Activated naive CD4-positive, alpha-beta T cell treated with anti-CD3 and anti-CD28 coated beads, Interleukin-2, amount 10 ng/mL, durations not matched to agents 7 days and 5 days (primary cell): ENCODE results near the gene HGF.

Experiments used
- CTCF ChIA-PET: fragments of 350-600 bp; sonication (Branson Sonifier 250); formaldehyde crosslinking; loops from one replicate; lab custom pipeline; 2021; ENCODE audit warnings: antibody characterized with exemption; lab: Charles Lee
- DNase-seq: peaks from one replicate; pipeline ENCODE4 v3.0.0-alpha.2; 2020
- H3K27ac Mint-ChIP-seq: one replicate; pipeline ENCODE4 v1.8.0; 2021; ENCODE audit warnings: mild to moderate bottlenecking, moderate library complexity, mixed read lengths
- H3K27me3 Mint-ChIP-seq: one replicate; pipeline ENCODE4 v1.8.0; 2021; ENCODE audit warnings: mild to moderate bottlenecking, mixed read lengths
- H3K36me3 Mint-ChIP-seq: one replicate; pipeline ENCODE4 v1.8.0; 2021; ENCODE audit warnings: mixed read lengths
- H3K4me1 Mint-ChIP-seq: one replicate; pipeline ENCODE4 v1.8.0; 2021; ENCODE audit warnings: mixed read lengths
- H3K4me3 Mint-ChIP-seq: one replicate; pipeline ENCODE4 v1.8.0; 2021; ENCODE audit warnings: mild to moderate bottlenecking, moderate library complexity, mixed read lengths
- H3K9me3 Mint-ChIP-seq: one replicate; pipeline ENCODE4 v1.8.0; 2021; ENCODE audit warnings: mixed read lengths

Gene HGF

GRCh38 chr7:81690688-81691087 lies 79.2 kb downstream of the HGF start:
- Mint-ChIP-seq H3K27ac (no peak overlapping the region), H3K9me3 (no peaks in the 10 kb centered on the region), H3K27me3 (no peaks in the 10 kb centered on the region), H3K4me1 (no peaks in the 10 kb centered on the region), H3K4me3 (no peak overlapping the region), H3K36me3 (no peaks in the 10 kb centered on the region)
- CTCF ChIA-PET: no interaction called here
- DNase-seq: no peak

- H3K27me3 Mint-ChIP-seq: no peaks in the 10 kb centered on the region
- no peaks in the 10 kb centered on the region for H3K4me1 Mint-ChIP-seq
- peaks cover under 1% of the 10 kb centered on the region for H3K9me3 Mint-ChIP-seq
- CTCF ChIA-PET: no interaction called here
- no peak for DNase-seq
- no peak overlapping the region for H3K27ac Mint-ChIP-seq
- no peak overlapping the region for H3K4me3 Mint-ChIP-seq
- H3K36me3 Mint-ChIP-seq: no peaks in the 10 kb centered on the region
Measured at GRCh38 chr7:81690251-81690650, 79.6 kb downstream of the HGF start.

DNA sequence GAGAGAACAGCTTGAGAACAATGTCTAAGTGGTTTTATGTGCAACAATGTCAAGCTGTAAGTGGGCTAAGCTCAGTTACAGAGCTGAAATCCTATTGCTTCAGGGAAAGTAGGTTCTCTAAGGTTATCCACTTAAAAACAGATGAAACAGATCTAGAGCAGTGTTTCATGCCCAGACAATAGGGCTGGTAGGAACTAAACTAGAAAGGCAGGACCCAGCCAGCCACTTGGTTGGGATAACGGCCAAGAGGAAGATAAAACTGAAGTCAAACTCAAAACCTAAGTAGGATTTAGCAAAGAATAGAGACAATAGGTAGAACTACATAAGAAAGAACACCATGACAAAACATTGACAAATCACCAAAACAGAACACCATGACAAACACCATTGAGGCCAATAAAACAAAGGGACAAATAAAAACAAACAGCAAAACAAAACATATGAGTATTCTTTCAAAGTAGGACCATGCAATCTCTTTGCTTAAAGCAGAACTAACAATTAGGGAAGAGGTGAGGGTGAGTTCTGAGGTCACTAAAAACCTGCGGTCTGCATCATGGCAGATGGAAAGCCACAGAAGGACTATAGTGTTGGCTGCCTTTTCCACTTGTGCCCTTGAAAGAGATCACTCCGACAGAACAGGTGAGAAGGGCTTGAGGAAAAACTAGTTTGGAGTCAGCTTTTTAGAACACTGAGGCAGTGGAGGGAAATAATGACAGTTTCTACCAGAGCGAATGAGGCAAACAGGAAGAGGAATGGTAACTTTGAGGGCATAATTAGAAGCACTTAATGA lies 81.0 kb downstream of the HGF start:
- no peak for DNase-seq
- Mint-ChIP-seq H3K27ac (no peak overlapping the region), H3K4me1 (no peaks in the 10 kb centered on the region), H3K36me3 (no peaks in the 10 kb centered on the region), H3K27me3 (no peaks in the 10 kb centered on the region), H3K4me3 (no peak overlapping the region), H3K9me3 (peaks cover 2% of the 10 kb centered on the region)
- CTCF ChIA-PET: no interaction called here

- no peaks in the 10 kb centered on the region for H3K36me3 Mint-ChIP-seq
- H3K27ac Mint-ChIP-seq: no peak overlapping the region
- DNase-seq: no peak
- peaks cover 2% of the 10 kb centered on the region for H3K9me3 Mint-ChIP-seq
- no peak overlapping the region for H3K4me3 Mint-ChIP-seq
- CTCF ChIA-PET: no interaction called here
- H3K4me1 Mint-ChIP-seq: no peaks in the 10 kb centered on the region
- no peaks in the 10 kb centered on the region for H3K27me3 Mint-ChIP-seq
Measured at GRCh38 chr7:81687062-81687461, 82.8 kb downstream of the HGF start.

DNA sequence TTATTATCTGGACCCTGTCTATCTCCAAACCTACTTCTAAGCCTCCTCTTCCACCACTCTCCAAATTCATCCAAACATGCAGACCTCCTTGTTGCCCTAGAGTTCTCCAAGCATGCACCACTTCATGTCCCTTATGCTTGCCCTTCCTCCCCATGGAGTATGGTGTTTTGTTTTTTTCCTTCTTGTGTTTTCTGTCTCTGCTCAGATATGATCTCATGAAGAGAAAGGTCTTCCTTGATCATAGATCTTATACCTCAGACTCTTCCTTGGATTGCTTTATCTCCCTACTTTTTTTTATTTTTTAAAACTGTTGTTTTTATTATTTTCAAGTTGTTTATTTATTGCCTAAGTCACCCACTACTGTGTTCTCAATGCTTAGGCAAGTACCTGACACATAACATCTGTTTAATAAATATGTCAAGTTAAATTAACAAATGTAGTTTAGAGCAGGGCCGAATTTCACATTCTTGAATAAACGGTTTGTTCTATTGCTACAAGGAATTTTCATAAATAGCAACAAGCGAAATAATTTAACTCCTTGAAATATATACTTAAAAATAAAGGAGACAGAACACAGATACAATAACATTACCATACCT lies 84.5 kb downstream of the HGF start:
- DNase-seq: no peak

GRCh38 chr7:81684514-81685269 lies 85.2 kb downstream of the HGF start:
- Mint-ChIP-seq H3K9me3 (peaks cover 2% of the 10 kb centered on the region), H3K27ac (no peak overlapping the region), H3K4me3 (no peak overlapping the region), H3K27me3 (no peaks in the 10 kb centered on the region), H3K36me3 (no peaks in the 10 kb centered on the region), H3K4me1 (no peaks in the 10 kb centered on the region)
- no peak for DNase-seq
- CTCF ChIA-PET: no interaction called here

More for the DNA sequence above, 84.5 kb downstream of the HGF start:
- no peaks in the 10 kb centered on the region for H3K36me3 Mint-ChIP-seq
- H3K9me3 Mint-ChIP-seq: peaks cover 2% of the 10 kb centered on the region
- no peak overlapping the region for H3K4me3 Mint-ChIP-seq
- no peak overlapping the region for H3K27ac Mint-ChIP-seq
- no peaks in the 10 kb centered on the region for H3K4me1 Mint-ChIP-seq
- no peaks in the 10 kb centered on the region for H3K27me3 Mint-ChIP-seq
- CTCF ChIA-PET: no interaction called here

- DNase-seq: no peak
- Mint-ChIP-seq H3K36me3 (no peaks in the 10 kb centered on the region), H3K27ac (no peak overlapping the region), H3K27me3 (no peaks in the 10 kb centered on the region), H3K4me1 (no peaks in the 10 kb centered on the region), H3K4me3 (no peak overlapping the region), H3K9me3 (peaks cover 2% of the 10 kb centered on the region)
- CTCF ChIA-PET: no interaction called here
Measured at GRCh38 chr7:81684033-81684432, 85.8 kb downstream of the HGF start.

GRCh38 chr7:81682873-81683272 lies 87.0 kb downstream of the HGF start:
- Mint-ChIP-seq H3K27ac (no peak overlapping the region), H3K9me3 (peaks cover 2% of the 10 kb centered on the region), H3K4me1 (no peaks in the 10 kb centered on the region), H3K4me3 (no peak overlapping the region), H3K27me3 (no peaks in the 10 kb centered on the region), H3K36me3 (no peaks in the 10 kb centered on the region)
- CTCF ChIA-PET: no interaction called here
- no peak for DNase-seq

DNA sequence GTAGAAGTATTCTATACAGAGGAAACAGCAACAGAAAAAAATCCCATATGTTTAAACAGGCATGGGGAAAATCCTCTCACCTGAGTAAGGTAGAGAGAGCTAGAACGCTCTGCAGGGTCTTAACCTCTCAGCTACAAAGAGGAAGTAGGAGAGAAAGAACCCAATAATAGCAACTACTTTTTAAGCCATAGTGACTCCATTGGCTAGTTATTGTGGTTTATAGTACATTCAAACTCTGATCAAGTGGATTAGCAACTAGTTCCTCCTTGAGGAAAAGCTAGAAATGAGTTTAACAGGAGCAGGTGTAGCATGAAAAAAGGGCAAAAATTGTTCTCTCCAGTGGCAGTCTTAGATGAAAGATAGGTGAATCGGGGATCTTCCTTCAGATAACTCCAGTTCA lies 89.7 kb downstream of the HGF start:
- CTCF ChIA-PET: no interaction called here
- Mint-ChIP-seq H3K9me3 (no peaks in the 10 kb centered on the region), H3K27me3 (no peaks in the 10 kb centered on the region), H3K4me3 (no peak overlapping the region), H3K27ac (no peak overlapping the region), H3K36me3 (no peaks in the 10 kb centered on the region), H3K4me1 (no peaks in the 10 kb centered on the region)
- DNase-seq: no peak

DNA sequence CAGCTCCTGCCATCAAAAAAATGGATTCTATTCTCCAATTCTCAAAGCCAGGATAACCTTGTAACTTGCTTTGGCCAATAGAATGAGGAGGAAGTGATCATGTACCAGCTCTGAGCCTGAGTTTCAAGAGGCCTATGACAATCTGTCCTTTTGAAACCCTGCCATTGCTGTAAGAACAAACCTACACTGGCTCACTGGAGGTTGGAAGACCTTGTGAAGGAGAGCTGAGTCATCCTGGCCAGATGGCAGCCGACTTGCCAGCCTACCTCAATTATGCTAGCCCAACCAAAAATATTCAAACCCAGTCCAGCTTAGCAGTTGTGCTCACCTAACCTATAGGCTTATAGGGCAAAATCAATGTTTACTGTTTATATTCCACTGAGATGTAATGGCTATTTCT lies 93.0 kb downstream of the HGF start:
- no peaks in the 10 kb centered on the region for H3K4me1 Mint-ChIP-seq

GRCh38 chr7:81676105-81676811 lies 93.6 kb downstream of the HGF start:
- Mint-ChIP-seq H3K27ac (no peak overlapping the region), H3K27me3 (no peaks in the 10 kb centered on the region), H3K4me3 (no peak overlapping the region), H3K4me1 (no peaks in the 10 kb centered on the region), H3K9me3 (no peaks in the 10 kb centered on the region), H3K36me3 (no peaks in the 10 kb centered on the region)
- CTCF ChIA-PET: no interaction called here
- no peak for DNase-seq

More for the DNA sequence above, 93.0 kb downstream of the HGF start:
- DNase-seq: no peak
- Mint-ChIP-seq H3K27me3 (no peaks in the 10 kb centered on the region), H3K9me3 (no peaks in the 10 kb centered on the region), H3K4me3 (no peak overlapping the region), H3K27ac (no peak overlapping the region), H3K36me3 (no peaks in the 10 kb centered on the region)
- CTCF ChIA-PET: no interaction called here

DNA sequence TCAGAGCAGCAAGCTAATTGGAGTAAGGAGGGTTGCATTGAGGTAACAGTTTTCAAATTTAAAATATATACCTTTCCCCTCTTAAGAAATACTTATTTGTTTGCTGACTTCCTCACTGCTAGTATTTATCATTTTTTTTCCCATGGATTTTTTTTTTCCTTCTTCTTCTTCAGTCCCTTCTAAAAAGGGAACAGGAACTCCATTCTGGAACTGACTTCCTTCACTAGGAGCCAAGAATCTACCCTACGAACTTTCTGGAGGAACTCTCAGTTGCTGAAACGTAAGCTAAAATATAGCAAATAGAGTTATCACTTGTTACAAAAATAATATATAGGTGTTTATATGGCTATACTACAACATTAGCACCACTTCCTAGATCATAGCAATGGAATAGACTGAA lies 95.4 kb downstream of the HGF start:
- Mint-ChIP-seq H3K9me3 (no peaks in the 10 kb centered on the region), H3K4me1 (no peaks in the 10 kb centered on the region), H3K4me3 (no peak overlapping the region), H3K27ac (no peak overlapping the region), H3K36me3 (no peaks in the 10 kb centered on the region), H3K27me3 (no peaks in the 10 kb centered on the region)
- CTCF ChIA-PET: no interaction called here
- no peak for DNase-seq

DNA sequence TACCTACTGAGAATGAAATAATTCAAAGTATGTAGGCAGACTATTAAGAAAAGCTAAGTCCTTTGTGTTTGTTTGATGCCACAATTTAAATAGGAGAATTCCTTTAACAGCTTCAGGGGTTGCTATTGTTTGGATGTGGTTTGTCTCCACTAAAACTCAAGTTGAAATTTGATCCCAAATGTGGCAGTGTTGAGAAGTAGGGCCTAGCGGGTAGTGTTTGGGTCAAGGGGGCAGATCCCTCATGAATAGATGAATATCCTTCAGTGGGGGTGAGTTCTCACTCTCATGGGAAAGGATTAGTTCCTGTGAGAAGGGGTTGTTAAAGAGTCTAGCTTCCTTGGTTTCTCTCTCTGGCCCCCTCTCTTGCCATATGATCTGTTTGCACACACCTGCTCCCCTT lies 97.0 kb downstream of the HGF start:
- CTCF ChIA-PET: no interaction called here
- no peaks in the 10 kb centered on the region for H3K27me3 Mint-ChIP-seq
- no peaks in the 10 kb centered on the region for H3K36me3 Mint-ChIP-seq
- no peak for DNase-seq
- no peak overlapping the region for H3K4me3 Mint-ChIP-seq
- no peaks in the 10 kb centered on the region for H3K4me1 Mint-ChIP-seq
- H3K27ac Mint-ChIP-seq: no peak overlapping the region
- peaks cover 2% of the 10 kb centered on the region for H3K9me3 Mint-ChIP-seq

GRCh38 chr7:81669476-81670105 lies 100.3 kb downstream of the HGF start:
- CTCF ChIA-PET: no interaction called here
- no peaks in the 10 kb centered on the region for H3K4me1 Mint-ChIP-seq
- no peak overlapping the region for H3K27ac Mint-ChIP-seq
- no peak for DNase-seq
- no peak overlapping the region for H3K4me3 Mint-ChIP-seq
- no peaks in the 10 kb centered on the region for H3K27me3 Mint-ChIP-seq
- peaks cover 2% of the 10 kb centered on the region for H3K9me3 Mint-ChIP-seq
- no peaks in the 10 kb centered on the region for H3K36me3 Mint-ChIP-seq
